GM18951 (cell line): ENCODE data around the gene MGLL.
"Not testable (repeated sequence)": the region's sequence is repeated elsewhere in the genome, so short reads cannot be mapped to it uniquely, and the experiment has no call there.

Experiments used
- POLR2A ChIP-seq: IDR thresholded peaks from 4 replicates; pipeline ENCODE4 v1.6.1; 2011; ENCODE audit warnings: mild to moderate bottlenecking; ENCODE audit not compliant: insufficient read length, insufficient read depth; ENCODE audit errors: extremely low read depth
- in situ Hi-C: fragments of 300-500 bp; cut with MboI; formaldehyde crosslinking; loops from one replicate; pipeline ENCODE4 v1.12.0; 2022; ENCODE audit warnings: low sequenced_read_pairs, mixed read lengths, inconsistent platforms; ENCODE audit not compliant: unreplicated experiment

MGLL gene

DNA sequence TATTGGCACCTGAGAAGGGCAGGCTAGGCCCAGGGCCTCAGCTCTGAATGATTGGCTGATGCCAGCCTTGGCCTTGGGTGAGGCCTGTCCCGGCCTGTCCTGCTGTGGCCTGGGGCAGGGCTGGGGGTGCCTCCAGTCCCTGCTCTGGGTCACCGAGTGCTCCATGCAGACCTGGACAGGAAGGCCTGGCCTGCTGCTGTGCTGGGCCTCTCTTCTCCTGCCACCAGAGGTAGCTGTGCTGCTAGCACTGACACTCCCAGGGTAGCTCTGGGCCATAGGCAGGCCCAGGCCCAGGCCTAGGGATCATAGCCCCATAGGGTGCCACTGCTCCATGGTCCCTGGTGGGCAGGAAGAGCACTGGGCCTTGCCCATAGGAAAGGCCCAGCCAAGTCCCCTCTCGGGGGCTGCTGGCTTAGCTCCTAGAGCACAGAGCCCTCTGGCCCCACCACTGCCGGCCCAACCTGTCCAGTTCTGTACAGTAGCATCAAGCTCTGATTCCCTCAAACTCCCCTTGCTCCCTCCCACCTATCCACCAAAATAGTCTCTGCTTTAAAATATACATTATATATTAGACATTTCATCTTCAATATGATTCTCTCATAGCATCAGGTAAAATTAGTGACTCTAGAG lies 131.4 kb downstream of the MGLL start:
- TF ChIP-seq POLR2A = no peak
- in situ Hi-C loops = no loop called here

DNA sequence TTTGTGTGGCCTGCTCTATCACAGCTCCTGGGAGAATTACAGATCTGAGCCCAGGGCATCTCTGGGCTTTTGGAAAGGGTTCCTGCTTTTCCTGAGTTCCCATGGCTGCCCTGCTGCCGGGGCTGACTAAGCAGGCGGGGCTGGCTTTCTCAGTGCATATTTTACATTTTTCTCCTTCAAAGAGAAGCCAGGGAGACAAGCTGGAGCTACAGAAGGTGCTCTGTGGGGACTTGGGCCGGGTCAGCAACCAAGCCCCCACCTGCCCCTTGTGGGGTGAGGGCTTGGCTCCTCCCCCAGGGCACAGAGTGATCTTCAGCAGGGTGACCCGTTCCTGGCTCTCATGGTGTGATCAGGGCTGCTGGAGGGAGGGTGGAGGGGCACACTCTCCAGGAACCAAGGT lies 132.2 kb downstream of the MGLL start:
- in situ Hi-C loops = no loop called here
- TF ChIP-seq POLR2A = no peak

DNA sequence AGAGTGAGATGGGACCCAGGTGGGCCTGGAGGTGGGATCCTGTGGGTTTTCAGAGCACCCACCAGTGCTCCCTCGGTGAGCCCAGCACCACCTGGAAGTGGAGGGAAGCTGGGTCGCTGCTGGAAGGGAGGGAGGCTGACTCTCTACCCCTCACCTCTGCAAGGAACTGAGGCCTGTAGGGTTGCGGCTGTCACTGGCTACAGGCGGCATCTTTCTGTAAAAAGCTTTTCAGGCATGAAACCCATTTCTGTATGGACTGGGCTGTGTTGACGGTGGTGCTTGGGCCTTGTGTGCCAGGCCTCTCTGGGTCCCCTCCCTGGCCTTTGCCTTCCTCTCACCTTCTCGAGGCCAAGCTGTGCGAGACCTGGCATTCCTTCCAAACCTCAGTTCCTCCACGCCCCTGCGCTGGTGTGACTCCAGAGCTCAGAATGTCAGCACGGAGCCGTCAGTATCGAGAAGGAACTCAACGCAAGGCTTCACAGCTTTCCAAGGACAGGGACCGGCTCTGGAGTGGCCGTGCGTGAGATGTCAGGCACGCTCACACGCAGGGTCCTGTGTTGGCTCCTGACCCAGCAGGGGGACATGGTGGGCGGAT lies 133.0 kb downstream of the MGLL start:
- in situ Hi-C loops = no loop called here
- TF ChIP-seq POLR2A = no peak

DNA sequence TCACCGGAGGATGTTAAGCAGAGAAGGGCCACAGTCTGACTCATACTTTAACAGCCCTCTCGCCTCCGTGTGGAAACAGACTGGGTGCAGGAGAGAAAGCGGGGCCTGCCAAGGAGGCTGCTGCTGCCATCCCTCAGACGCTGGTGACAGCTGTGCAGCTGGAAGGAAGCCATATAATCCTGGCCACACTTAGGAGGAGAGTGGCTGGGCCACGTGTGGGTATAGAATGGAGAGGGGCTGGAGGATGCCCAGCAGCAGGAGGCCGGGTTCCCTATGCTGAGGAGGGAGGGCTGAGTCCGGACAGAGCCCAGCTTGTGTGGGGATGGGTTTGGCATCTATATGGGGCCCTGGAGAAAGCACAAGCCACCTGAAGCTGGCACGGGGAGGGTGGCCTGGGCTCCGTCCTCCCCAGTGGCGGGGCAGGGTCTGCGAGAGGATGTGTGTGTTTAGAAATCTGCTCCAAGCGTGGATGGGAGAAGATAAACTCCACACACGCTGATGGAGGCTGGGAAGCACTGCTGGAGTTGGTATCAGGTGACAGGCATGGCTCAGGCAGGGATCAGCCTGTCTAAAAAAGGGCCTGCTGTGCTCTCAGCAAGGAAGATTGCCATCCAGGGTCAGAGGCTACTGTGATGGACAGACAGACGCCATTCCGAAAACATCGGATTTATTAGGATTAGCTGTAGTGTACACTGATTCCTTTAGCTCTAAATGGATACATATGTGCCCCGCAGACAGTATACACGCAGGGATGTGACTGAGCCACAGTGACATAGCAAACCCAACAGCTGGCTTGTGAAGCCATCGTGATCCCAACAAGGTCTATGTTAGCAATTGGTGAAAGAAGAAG lies 133.7 kb downstream of the MGLL start:
- in situ Hi-C loops = no loop called here

DNA sequence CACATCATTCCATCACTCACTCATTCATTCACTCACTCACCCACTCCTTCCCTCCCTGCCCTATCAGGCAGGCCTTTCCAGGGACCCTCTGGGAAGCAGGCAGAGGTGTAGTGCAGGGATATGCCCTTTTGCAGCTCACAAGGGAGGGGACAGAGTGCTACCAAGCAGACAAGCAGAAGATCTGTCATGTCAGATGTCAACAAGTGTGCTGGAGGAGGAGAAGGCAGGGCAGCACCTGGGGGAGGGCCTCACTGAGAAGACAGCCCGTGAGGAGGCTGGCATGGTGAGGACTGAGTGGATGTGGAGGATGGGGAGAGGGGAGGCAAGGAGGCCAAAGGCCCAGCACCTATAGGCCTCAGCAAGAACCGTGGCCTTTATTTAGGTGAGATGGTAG lies 134.3 kb downstream of the MGLL start:
- no peak for TF ChIP-seq POLR2A
- in situ Hi-C loops = no loop called here

More for the DNA sequence above, 133.7 kb downstream of the MGLL start:
- TF ChIP-seq POLR2A = no peak

DNA sequence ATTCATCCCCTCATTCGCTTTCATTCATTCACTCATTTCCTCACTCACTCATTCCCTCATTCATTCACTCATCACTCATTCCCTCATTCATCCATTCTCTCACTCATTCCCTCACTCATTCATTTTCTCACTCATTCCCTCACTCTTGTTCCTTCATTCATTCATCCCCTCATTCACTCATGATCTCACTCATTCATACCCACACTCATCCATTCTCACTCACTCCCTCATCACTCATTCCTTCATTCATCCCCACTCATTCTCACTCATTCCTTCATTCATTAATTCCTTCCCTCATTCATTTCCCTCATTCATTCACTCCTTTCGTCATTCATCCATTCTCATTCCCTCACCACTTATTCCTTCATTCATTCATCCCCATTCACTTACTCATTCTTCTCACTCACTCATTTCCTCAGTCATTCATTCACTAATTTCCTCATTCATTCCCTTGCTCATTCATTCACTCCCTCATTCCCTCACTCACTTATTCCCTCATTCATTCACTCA lies 135.0 kb downstream of the MGLL start:
- no peak for TF ChIP-seq POLR2A
- in situ Hi-C loops = no loop called here

DNA sequence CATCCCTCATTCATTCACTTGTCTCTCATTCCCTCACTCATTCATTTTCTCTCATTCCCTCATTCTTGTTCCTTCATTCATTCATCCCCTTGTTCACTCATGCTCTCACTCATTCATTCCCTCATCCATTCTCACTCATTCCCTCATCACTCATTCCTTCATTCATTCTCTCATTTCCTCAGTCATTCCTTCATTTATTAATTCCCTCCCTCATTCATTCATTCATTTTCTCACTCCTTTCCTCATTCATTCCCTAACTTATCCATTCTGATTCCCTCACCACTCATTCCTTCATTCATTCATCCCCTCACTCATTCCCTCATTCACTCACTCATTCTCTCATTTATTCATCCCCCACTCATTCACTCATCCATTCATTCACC lies 135.8 kb downstream of the MGLL start:
- in situ Hi-C loops = no loop called here

DNA sequence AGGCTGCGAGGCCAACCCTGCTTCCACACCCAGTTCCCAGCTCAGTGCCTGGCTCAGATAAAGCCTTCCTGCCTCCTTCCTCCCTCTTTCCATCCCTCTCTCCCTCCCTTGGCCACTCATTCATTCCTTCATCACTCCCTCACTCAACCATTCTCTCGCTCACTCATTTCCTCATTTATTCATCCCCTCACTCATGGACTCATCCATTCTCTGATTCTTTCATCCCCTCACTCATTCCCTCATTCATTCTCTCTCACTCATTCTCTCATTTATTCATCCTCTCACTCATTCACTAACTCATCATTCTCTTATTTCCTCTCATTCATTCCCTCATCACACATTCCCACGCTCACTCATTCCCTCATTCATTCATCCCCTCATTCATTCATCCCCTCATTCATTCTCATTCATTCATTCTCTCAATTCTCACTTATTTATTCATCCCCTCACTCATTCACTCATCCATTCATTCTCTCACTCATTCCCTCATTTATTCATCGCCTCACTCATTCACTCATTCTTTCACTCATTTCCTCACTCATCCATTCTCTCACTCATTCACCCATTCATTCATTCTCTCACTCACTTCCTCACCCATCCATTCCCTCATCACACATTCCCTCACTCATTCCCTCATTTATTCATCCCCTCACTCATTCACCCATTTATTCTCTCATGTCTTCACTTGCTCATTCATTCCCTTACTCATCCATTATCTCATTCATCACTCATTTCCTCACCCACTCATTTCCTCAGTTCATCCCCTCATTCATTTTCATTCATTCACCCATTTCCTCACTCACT lies 136.4 kb downstream of the MGLL start:
- in situ Hi-C loops = no loop called here
- no peak for TF ChIP-seq POLR2A

More for the DNA sequence above, 135.8 kb downstream of the MGLL start:
- no peak for TF ChIP-seq POLR2A

DNA sequence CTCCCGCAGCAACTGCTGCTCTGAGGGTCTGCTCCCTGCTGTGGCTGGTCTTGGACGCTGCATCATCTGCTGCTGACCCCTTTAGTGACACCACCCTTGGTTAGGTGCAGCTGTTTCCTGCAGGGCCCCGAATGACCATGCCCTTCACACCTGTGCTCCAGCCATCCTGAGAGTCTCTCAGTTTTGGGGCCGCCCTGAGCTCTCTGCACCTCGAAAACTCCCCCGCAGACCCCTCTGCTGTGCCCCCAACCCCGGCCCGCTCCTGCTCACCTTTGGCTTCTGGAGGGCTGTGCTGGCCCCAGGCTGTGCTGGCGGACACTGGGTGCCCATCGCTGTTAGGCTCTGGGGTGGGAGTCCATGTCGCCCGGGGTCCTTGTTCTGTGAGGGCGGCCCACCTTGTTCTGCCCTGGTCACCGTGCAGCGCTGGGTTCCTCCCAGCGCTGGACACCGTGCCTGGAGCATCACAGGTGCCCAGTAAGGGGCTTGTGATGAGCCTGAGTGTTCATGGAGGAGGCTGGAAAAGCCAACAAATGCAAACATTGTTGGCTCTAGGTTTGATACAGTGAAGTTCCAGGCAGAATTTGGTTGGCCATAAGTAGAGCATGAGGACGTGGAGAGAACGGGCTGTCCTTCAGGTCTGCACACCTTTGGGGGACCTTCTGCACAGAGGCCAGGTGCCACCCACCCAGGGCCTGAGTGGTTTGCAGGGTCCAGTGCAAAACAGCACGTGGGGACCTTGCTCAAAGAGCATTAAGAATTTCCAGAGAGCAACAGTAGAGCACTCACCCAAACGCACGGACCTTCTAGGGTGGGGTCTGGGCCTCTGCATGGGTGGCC lies 137.2 kb downstream of the MGLL start:
- TF ChIP-seq POLR2A = no peak
- in situ Hi-C loops = no loop called here

DNA sequence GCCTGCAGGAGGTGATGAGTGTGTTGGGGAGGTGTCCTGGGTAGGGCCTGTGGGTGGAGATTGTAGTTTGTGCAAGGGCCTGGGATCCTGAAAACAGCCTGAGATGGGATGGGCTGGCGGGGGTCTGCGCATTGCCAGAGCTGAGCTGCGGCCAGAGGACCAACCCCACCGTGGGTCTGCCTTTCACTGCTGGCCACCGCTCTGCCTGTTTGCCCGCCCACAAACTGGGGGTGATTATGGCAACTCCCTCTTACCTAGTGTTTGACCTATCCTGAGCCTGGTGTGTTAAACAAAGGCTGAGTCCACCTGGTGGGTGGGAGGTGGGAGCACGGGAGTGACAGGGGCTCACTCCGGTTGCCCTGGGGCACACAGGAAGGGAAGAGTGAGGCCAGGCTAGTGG lies 139.8 kb downstream of the MGLL start:
- no peak for TF ChIP-seq POLR2A
- in situ Hi-C loops = no loop called here

DNA sequence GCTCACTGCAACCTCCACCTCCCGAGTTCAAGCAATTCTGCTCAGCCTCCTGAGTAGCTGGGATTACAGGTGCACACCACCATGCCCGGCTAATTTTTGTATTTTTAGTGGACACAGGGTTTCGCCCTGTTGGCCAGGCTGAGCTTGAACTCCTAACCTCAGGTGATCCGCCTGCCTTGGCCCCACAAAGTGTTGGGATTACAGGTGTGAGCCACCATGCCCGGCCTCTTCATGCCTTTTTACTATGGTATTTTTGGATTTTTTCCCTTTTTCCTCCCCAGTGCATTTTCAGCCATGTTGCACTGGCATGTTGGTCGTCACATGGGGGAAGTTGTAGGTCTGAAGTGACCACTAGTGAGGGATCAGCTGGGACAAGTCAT lies 140.2 kb downstream of the MGLL start:
- in situ Hi-C loops = not testable (repeated sequence)

DNA sequence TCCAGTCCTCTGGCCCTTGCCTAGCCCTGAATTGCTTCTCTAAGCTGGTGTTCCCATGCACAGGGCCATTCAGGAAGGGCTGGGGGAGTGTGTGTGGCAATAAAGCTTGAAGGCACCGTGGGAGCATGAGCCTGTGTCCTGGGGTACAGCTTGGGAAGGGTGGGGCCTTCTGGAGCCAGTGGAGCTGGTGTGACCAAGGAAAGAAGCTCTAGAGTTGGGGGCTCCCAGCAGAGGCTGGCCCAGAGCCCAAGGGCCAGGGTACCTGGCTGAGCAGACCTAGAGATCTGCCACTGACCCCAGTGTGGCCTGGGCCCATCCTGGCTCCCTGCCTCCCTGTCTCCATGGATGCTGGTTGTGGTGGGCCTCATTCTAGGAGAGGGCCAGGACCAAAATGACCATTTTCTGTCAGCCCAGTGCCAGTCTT lies 141.5 kb downstream of the MGLL start:
- no peak for TF ChIP-seq POLR2A
- in situ Hi-C loops = no loop called here

DNA sequence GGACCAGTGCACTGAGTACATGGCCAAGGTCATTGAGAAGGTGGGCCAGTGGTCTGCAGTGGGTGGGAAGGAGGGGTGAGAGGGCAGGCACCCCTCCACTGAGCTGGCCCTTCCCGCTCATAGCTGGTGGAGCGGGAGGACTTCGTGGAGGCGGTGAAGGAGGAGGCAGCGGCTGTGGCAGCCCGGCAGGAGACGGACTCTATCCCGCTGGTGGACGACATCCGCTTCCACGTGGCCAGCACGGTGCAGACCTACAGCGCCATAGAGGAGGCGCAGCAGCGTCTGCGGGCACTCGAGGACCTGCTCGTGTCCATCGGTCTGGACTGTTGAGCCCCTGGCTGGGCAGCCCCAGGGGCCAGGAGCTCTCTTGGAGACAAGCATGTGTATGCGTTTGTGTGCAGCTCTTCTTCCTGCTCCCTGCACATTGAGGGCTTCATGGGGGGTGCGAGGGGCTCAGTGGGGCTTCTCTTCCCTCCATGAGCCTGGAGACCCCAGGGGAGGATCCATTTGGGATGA lies 142.1 kb downstream of the MGLL start:
- in situ Hi-C loops = no loop called here

More for the DNA sequence above, 142.1 kb downstream of the MGLL start:
- no peak for TF ChIP-seq POLR2A
